HepG2 (cell line): ENCODE data around the gene RABGGTA. TPM values are rescaled to one million over a fixed set of nuclear protein-coding genes. Genes with fewer than 3 reads are reported as not detected.

ENCODE experiments used
- ATAC-seq: fragments of 200-7000 bp; cut with Tn5 transposase; 3 replicates; pipeline ENCODE4 v1.9.1; 2020; ENCODE audit warnings: mild to moderate bottlenecking, moderate library complexity
- BruUV-seq: library from RNA; stranded (reverse); fragments of 400-500 nt; replicated peaks from 2 replicates; lab custom pipeline; 2021; lab: Mats Ljungman, UMichigan
- CTCF ChIA-PET: fragments of 300-600 bp; formaldehyde crosslinking; extraction: SDS; loops from one replicate; lab custom pipeline; 2021; ENCODE audit warnings: low total read pairs, inconsistent platforms, low intra/inter-chr PET ratio; lab: Yijun Ruan, JAX
- POLR2A ChIA-PET: fragments of 350-600 bp; sonication (Branson Sonifier 250); formaldehyde crosslinking; loops from one replicate; lab custom pipeline; 2020; ENCODE audit warnings: antibody characterized with exemption, inconsistent platforms; lab: Yijun Ruan, JAX
- DNase-seq: peaks from one replicate; pipeline ENCODE4 v3.0.0-alpha.2; 2015; ENCODE audit warnings: low spot score
- FAIRE-seq: peaks from 3 replicates; lab custom pipeline; 2011; peaks lifted over from hg19 to GRCh38; lab: Jason Lieb, UNC
- H2AFZ ChIP-seq: one replicate; pipeline ENCODE4 v1.6.1; 2011; ENCODE audit warnings: low read length, inconsistent platforms
- H3K27ac ChIP-seq: fragments of 300-600 bp; 3 replicates; pipeline ENCODE4 v1.8.0; 2011; ENCODE audit warnings: mixed run types, mild to moderate bottlenecking, mixed read lengths, low read length, inconsistent platforms; ENCODE audit not compliant: insufficient read depth; ENCODE audit errors: extremely low read length
- H3K27me3 ChIP-seq, 2 experiments: fragments of 200-600 bp in 1 of 2; 2 replicates in 1 of 2; 3 replicates in 1 of 2; pipeline versions ENCODE4 v1.6.0 to v1.8.0; 2011; ENCODE audit warnings: low read length in 2 of 2, mild to moderate bottlenecking in 2 of 2, moderate library complexity in 2 of 2, inconsistent platforms in 1 of 2; ENCODE audit not compliant: insufficient read depth in 2 of 2, control insufficient read depth in 1 of 2
- H3K36me3 ChIP-seq, 2 experiments: fragments of 200-600 bp in 1 of 2; replicated peaks in 1 of 2; 2 replicates in 1 of 2; 3 replicates in 1 of 2; pipeline versions ENCODE4 v1.5.1 to v1.8.0; 2011; ENCODE audit warnings: low read length in 2 of 2, inconsistent platforms in 1 of 2; ENCODE audit not compliant: insufficient read depth in 2 of 2, control insufficient read depth in 1 of 2
- H3K4me1 ChIP-seq: 2 replicates; pipeline ENCODE4 v1.5.1; 2012; ENCODE audit warnings: low read length, inconsistent platforms; ENCODE audit not compliant: insufficient read depth
- H3K4me2 ChIP-seq: 2 replicates; pipeline ENCODE4 v1.6.0; 2011; ENCODE audit warnings: low read depth, low read length, inconsistent platforms
- H3K4me3 ChIP-seq, 3 experiments: fragments of 200-600 bp in 1 of 3; sonication (generic), shearing (Covaris generic) in 1 of 3; replicated peaks in 1 of 3; 2 replicates each; pipeline ENCODE4 v1.5.1; 2011 to 2016; ENCODE audit warnings: low read length in 3 of 3, inconsistent platforms in 2 of 3, low read depth in 2 of 3, mild to moderate bottlenecking in 2 of 3, control low read depth in 1 of 3, mixed read lengths in 1 of 3; ENCODE audit not compliant: insufficient read depth in 1 of 3
- H3K79me2 ChIP-seq: one replicate; pipeline ENCODE4 v1.6.1; 2011; ENCODE audit warnings: low read length, inconsistent platforms; ENCODE audit not compliant: insufficient read depth
- H3K9ac ChIP-seq: 2 replicates; pipeline ENCODE4 v1.6.0; 2011; ENCODE audit warnings: mild to moderate bottlenecking, low read depth, low read length, inconsistent platforms; ENCODE audit not compliant: insufficient read depth
- H3K9me3 ChIP-seq: 2 replicates; pipeline ENCODE4 v1.5.1; 2012; ENCODE audit warnings: mild to moderate bottlenecking, low read length
- H4K20me1 ChIP-seq: 2 replicates; pipeline ENCODE4 v1.6.0; 2011; ENCODE audit warnings: inconsistent platforms, mild to moderate bottlenecking, low read length, moderate library complexity; ENCODE audit not compliant: insufficient read depth
- HNRNPK ChIP-seq: fragments of 200-400 bp; formaldehyde crosslinking; IDR thresholded peaks from 2 replicates; pipeline ENCODE4 v1.6.1; 2018; ENCODE audit warnings: low read length, low read depth, moderate library complexity, mild to moderate bottlenecking; ENCODE audit not compliant: poor library complexity, severe bottlenecking
- MEF2D ChIP-seq: sonication (generic); formaldehyde crosslinking; IDR thresholded peaks from 2 replicates; pipeline ENCODE4 v1.5.1; 2020; ENCODE audit warnings: mild to moderate bottlenecking, missing genetic modification reagents
- MTF2 ChIP-seq: sonication (generic); formaldehyde crosslinking; IDR thresholded peaks from 2 replicates; pipeline ENCODE4 v1.5.0; 2020; ENCODE audit warnings: missing genetic modification reagents, borderline replicate concordance
- POLR2G ChIP-seq: fragments of 200-400 bp; formaldehyde crosslinking; IDR thresholded peaks from 2 replicates; pipeline ENCODE4 v1.6.1; 2018; ENCODE audit warnings: mild to moderate bottlenecking, low read depth, low read length, moderate library complexity
- SKI ChIP-seq: fragments of 450-650 bp; IDR thresholded peaks from one replicate; pipeline ENCODE4 v1.6.1; 2018; ENCODE audit warnings: mild to moderate bottlenecking; ENCODE audit not compliant: partially characterized antibody
- TRIM24 ChIP-seq: sonication (generic); formaldehyde crosslinking; IDR thresholded peaks from 2 replicates; pipeline ENCODE4 v1.8.0; 2022; ENCODE audit warnings: mild to moderate bottlenecking, missing genetic modification reagents
- YY1 ChIP-seq: IDR thresholded peaks from 2 replicates; pipeline ENCODE4 v1.6.1; 2011; ENCODE audit warnings: low read length, low read depth, moderate library complexity, mild to moderate bottlenecking; ENCODE audit not compliant: insufficient read depth, insufficient replicate concordance
- ZBTB20 ChIP-seq: sonication (generic); formaldehyde crosslinking; IDR thresholded peaks from 2 replicates; pipeline ENCODE4 v1.8.1; 2023; ENCODE audit warnings: missing genetic modification reagents, low read depth, mild to moderate bottlenecking, borderline replicate concordance
- ZNF720 ChIP-seq: sonication (generic); formaldehyde crosslinking; IDR thresholded peaks from 2 replicates; pipeline ENCODE4 v1.4.0; 2020; ENCODE audit warnings: missing genetic modification reagents
- WGBS: methylation state at CpG from one replicate; pipeline ENCODE4 v1.1.6; 2017; ENCODE audit warnings: low lambda C conversion rate; 5-methylcytosine and 5-hydroxymethylcytosine counted together
- in situ Hi-C: cut with HindIII; loops from 2 replicates; pipeline ENCODE4 v1.10.0; 2017; ENCODE audit warnings: low pct_unique_long_range_greater_than_20kb; ENCODE audit not compliant: extremely low pct_ligation_motif_present
- intact Hi-C: fragments of 100-400 bp; cut with micrococcal nuclease; formaldehyde crosslinking; loops from one replicate; pipeline ENCODE4 v1.10.0; 2022; ENCODE audit not compliant: unreplicated experiment
- polyA plus RNA-seq, 8 experiments: library from polyadenylated mRNA; depleted of rRNA in 3 of 8; stranded (reverse) in 7 of 8; unstranded in 1 of 8; fragments of >200 nt; fragmentation: Illumina TruSeq in 4 of 8; extraction: Trizol in 4 of 8; gene quantifications; 2 replicates each; pipeline versions ENCODE4 v1.2.1 to v1.2.3, GENCODE V29; 2011 to 2016; ENCODE audit warnings: low read depth in 4 of 8, missing spikeins in 1 of 8, mixed read lengths in 1 of 8; ENCODE audit not compliant: insufficient read depth in 1 of 8
- total RNA-seq, 5 experiments: library from RNA; depleted of rRNA; stranded (reverse); fragments of >200 nt; fragmentation: Illumina TruSeq; extraction: Trizol; gene quantifications; 2 replicates each; pipeline ENCODE4 v1.2.3, GENCODE V29; 2016; ENCODE audit warnings: low read depth in 1 of 5
- TF ChIP-seq, protein P1 (sequence below): IDR thresholded peaks from 2 replicates; pipeline ENCODE4 v1.6.1; 2016
- TF ChIP-seq, protein P2 (sequence below): sonication (generic); formaldehyde crosslinking; IDR thresholded peaks from 2 replicates; pipeline ENCODE4 v1.5.0; 2020; ENCODE audit warnings: missing genetic modification reagents, mild to moderate bottlenecking, borderline replicate concordance
- TF ChIP-seq, protein P3 (sequence below): sonication (generic); formaldehyde crosslinking; IDR thresholded peaks from 2 replicates; pipeline ENCODE4 v1.5.0; 2020; ENCODE audit warnings: missing genetic modification reagents
- TF ChIP-seq, protein P4 (sequence below): sonication (generic); formaldehyde crosslinking; IDR thresholded peaks from 2 replicates; pipeline ENCODE4 v1.5.1; 2020; ENCODE audit warnings: mild to moderate bottlenecking, missing genetic modification reagents, borderline replicate concordance
- TF ChIP-seq, protein P5 (sequence below): sonication (generic); formaldehyde crosslinking; IDR thresholded peaks from 2 replicates; pipeline ENCODE4 v1.4.0; 2020; ENCODE audit warnings: missing genetic modification reagents

Gene RABGGTA
- total and polyA plus RNA-seq, 2 of the 13 experiments (the other 11 are each of a cell fraction or from before 2014, with no cell fraction given) = 57.9 to 90.8 TPM

DNA sequence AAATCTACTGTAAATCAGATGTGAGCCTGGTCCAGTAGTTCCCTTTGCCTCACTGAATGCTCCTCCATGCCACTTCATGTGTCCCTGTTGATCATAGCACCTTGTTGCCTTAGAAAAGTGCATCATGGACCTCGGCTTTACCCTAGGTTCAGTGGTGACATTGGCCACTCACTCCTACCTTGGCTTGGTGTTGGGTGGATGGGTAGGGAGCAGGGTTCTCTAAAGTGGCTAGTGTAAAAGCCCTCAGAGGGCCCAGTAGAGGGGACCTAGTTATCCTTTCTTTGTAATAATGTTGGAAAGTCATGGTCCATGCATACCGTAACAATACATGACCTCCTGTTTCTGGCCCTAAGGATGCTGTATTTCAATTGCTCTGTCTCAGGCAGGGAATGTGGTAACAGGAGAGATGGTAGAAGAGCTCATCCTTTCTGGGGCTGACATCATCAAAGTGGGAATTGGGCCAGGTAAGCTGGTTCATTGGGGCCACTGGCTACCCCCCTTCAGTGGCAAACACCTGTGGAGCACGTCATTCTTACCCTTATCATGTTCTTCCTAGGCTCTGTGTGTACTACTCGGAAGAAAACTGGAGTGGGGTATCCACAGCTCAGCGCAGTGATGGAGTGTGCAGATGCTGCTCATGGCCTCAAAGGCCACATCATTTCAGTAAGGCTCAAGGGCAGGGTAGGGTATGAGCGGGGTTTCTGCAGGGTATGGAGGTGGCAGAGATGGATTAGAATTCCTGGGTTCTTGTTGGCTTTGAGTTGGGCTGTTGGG is 34.5 kb downstream of the RABGGTA start:
- H3K79me2 ChIP-seq = peaks cover 39% of the 10 kb centered on the region
- peaks cover 5% of the 10 kb centered on the region; the same call in 1 of the 2 replicates for H4K20me1 ChIP-seq
- POLR2A ChIA-PET = interaction anchor here (1.1 to 18.0 kb wide), 6 partner anchors 8 to 122 kb away, joined by 3 to 850 read pairs (median 44); partner anchors contain the start of genes CHMP4A, CIDEB, DCAF11 and DHRS1
- intact Hi-C loops = loop anchor here (10.0 kb wide), 1 partner anchor 1188 kb away; no protein-coding TSS in a partner anchor
- no peaks in the 10 kb centered on the region; a peak in 1 of 5 replicates for H3K27me3 ChIP-seq
- CTCF ChIA-PET = no interaction called here
- WGBS = 99% methylated on average over 6 of the region's 6 CpGs
- H3K27ac ChIP-seq = no peak overlapping the region
- in situ Hi-C loops = no loop called here
- no peak overlapping the region for H3K9ac ChIP-seq
- H3K4me2 ChIP-seq = no peak overlapping the region
- H2AFZ ChIP-seq = no peak overlapping the region
- H3K36me3 ChIP-seq = peaks cover 44 to 70% of the 10 kb centered on the region in 2 experiments
- ATAC-seq = no peak
- BruUV-seq = no TSS peak
- DNase-seq = no peak
- FAIRE-seq = no peak
- H3K4me3 ChIP-seq = no peak overlapping the region
- no peaks in the 10 kb centered on the region for H3K9me3 ChIP-seq
- peaks cover 47% of the 10 kb centered on the region for H3K4me1 ChIP-seq
- TF ChIP-seq MTF2 (CRISPR knock-in tag) (no peak), SKI (no peak), MEF2D (CRISPR knock-in tag) (no peak), ZBTB20 (no peak), POLR2G (peak; percentile 56; the same call in 1 of the 2 replicates), HNRNPK (no peak), ZNF720 (CRISPR knock-in tag) (no peak), YY1 (no peak), TRIM24 (CRISPR knock-in tag) (no peak)
- TF ChIP-seq, protein P1, sequence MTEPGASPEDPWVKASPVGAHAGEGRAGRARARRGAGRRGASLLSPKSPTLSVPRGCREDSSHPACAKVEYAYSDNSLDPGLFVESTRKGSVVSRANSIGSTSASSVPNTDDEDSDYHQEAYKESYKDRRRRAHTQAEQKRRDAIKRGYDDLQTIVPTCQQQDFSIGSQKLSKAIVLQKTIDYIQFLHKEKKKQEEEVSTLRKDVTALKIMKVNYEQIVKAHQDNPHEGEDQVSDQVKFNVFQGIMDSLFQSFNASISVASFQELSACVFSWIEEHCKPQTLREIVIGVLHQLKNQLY = no peak
- TF ChIP-seq, protein P2, sequence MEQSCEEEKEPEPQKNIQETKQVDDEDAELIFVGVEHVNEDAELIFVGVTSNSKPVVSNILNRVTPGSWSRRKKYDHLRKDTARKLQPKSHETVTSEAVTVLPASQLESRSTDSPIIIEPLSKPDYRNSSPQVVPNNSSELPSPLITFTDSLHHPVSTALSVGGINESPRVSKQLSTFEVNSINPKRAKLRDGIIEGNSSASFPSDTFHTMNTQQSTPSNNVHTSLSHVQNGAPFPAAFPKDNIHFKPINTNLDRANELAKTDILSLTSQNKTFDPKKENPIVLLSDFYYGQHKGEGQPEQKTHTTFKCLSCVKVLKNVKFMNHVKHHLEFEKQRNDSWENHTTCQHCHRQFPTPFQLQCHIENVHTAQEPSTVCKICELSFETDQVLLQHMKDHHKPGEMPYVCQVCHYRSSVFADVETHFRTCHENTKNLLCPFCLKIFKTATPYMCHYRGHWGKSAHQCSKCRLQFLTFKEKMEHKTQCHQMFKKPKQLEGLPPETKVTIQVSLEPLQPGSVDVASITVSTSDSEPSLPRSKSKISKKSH (CRISPR knock-in tag) = no peak
- TF ChIP-seq, protein P3, sequence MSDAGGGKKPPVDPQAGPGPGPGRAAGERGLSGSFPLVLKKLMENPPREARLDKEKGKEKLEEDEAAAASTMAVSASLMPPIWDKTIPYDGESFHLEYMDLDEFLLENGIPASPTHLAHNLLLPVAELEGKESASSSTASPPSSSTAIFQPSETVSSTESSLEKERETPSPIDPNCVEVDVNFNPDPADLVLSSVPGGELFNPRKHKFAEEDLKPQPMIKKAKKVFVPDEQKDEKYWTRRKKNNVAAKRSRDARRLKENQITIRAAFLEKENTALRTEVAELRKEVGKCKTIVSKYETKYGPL (CRISPR knock-in tag) = no peak
- TF ChIP-seq, protein P4, sequence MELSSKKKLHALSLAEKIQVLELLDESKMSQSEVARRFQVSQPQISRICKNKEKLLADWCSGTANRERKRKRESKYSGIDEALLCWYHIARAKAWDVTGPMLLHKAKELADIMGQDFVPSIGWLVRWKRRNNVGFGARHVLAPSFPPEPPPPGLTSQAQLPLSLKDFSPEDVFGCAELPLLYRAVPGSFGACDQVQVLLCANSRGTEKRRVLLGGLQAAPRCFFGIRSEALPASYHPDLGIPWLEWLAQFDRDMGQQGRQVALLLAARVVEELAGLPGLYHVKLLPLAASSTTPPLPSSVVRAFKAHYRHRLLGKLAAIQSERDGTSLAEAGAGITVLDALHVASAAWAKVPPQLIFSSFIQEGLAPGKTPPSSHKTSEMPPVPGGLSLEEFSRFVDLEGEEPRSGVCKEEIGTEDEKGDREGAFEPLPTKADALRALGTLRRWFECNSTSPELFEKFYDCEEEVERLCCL (CRISPR knock-in tag) = 0 out of 2 replicates have a peak, but pooled peaks have one; percentile 35
- TF ChIP-seq, protein P5, sequence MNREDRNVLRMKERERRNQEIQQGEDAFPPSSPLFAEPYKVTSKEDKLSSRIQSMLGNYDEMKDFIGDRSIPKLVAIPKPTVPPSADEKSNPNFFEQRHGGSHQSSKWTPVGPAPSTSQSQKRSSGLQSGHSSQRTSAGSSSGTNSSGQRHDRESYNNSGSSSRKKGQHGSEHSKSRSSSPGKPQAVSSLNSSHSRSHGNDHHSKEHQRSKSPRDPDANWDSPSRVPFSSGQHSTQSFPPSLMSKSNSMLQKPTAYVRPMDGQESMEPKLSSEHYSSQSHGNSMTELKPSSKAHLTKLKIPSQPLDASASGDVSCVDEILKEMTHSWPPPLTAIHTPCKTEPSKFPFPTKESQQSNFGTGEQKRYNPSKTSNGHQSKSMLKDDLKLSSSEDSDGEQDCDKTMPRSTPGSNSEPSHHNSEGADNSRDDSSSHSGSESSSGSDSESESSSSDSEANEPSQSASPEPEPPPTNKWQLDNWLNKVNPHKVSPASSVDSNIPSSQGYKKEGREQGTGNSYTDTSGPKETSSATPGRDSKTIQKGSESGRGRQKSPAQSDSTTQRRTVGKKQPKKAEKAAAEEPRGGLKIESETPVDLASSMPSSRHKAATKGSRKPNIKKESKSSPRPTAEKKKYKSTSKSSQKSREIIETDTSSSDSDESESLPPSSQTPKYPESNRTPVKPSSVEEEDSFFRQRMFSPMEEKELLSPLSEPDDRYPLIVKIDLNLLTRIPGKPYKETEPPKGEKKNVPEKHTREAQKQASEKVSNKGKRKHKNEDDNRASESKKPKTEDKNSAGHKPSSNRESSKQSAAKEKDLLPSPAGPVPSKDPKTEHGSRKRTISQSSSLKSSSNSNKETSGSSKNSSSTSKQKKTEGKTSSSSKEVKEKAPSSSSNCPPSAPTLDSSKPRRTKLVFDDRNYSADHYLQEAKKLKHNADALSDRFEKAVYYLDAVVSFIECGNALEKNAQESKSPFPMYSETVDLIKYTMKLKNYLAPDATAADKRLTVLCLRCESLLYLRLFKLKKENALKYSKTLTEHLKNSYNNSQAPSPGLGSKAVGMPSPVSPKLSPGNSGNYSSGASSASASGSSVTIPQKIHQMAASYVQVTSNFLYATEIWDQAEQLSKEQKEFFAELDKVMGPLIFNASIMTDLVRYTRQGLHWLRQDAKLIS = no peak
